ENCODE measurements around the gene FOXL1.
A peak's percentile ranks its signal among the peaks of the same experiment; 100 is the strongest.

The FOXL1 gene

GRCh38 chr16:86595983-86596605, 17.7 kb downstream of the FOXL1 start:
- Mint-ChIP-seq H3K27ac (no peak overlapping the region), H3K4me1 (no peaks in the 10 kb centered on the region), H3K9me3 (peaks cover 6% of the 10 kb centered on the region), H3K4me3 (no peak overlapping the region), H3K36me3 (no peaks in the 10 kb centered on the region), H3K27me3 (peaks cover 51% of the 10 kb centered on the region)
- ATAC-seq, result no peak

DNA sequence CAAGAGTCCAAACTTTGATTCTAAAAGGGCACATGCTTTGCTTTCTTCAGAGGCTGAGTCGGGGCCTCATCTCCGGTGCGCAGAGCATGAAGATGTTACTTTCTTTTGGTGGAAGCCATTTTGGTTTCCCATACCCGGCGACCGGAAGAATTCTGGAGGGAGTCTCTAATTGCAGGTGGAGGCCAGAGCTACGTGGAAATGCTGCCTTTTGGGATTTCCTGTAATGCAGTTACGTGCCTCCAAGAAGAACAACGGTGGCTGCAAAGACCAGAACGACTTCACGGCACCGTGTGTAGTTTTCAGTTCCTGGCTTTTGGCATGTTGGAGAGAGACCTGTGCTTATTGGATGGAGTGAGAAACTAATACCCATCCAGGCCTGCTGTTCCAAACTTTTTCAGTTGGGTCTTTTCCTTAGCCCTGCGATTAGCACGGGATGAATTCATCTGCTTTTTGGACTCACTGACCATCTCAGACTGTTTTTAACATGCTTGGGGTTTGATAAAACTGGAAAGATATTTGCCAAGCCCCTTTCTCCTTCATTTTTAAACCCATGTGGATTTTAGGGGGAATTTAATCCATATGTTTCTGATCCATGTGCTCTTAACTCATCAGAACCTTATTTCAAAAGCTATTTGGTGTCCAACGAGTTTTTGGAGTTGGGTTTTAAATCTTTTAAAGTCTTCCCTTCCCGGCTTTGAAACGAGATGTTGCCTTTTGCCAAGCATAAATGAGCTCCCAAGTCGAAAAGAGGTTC, 19.0 kb downstream of the FOXL1 start:
- Mint-ChIP-seq H3K27ac (no peak overlapping the region), H3K9me3 (peaks cover 2% of the 10 kb centered on the region), H3K4me3 (no peak overlapping the region), H3K4me1 (no peaks in the 10 kb centered on the region), H3K36me3 (no peaks in the 10 kb centered on the region), H3K27me3 (peaks cover 54% of the 10 kb centered on the region)
- ATAC-seq, result no peak

GRCh38 chr16:86597880-86598606, 19.7 kb downstream of the FOXL1 start:
- Mint-ChIP-seq H3K36me3 (no peaks in the 10 kb centered on the region), H3K9me3 (peaks cover 2% of the 10 kb centered on the region), H3K27ac (no peak overlapping the region), H3K27me3 (peaks cover 57% of the 10 kb centered on the region), H3K4me1 (no peaks in the 10 kb centered on the region), H3K4me3 (no peak overlapping the region)
- no peak for ATAC-seq

DNA sequence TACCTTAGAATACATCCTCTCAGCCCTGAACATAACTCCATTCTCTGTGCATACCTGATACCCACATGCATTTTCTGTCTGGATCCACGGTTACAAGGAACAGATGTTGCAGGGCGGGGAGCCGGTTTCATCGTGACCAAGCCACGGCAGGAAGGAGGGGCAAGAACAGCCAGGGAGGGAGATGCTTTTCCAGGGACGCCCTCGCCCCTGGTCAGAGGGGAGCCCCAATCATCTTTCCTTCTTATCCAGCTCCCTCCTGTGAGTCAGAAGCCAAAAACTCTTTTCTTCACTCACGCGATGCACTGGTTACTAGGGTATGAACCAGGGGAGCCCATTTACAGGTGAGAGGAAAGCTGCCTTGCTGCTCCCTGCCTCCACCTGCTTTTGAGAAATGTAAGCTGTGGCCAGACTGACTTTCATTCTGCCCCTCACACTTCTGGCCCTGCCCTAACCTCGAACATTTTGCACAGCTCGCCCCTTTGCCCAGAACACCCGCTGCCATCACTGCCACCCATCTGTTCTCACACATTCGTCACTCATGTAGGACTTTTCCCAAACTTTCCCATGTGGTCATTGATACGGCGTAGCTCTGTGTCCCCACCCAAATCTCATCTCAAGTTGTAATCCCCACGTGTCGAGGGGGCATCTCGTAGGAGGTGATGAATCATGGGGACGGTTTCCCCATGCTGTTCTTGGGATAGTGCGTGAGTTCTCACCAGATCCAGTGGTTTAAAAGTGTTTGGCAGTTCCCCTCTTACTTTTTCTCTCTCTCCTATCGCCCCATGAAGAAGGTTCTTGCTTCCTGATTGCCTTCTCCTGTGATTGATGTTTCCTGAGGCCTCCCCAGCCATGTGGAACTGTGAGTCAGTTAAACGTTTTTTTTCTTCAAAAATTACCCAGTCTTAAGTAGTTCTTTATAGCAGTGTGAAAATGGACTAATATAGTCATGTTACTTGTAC, 20.5 kb downstream of the FOXL1 start:
- Mint-ChIP-seq H3K9me3 (peaks cover 2% of the 10 kb centered on the region), H3K36me3 (no peaks in the 10 kb centered on the region)
- ATAC-seq, result no peak

GRCh38 chr16:86601356-86601755, 23.0 kb downstream of the FOXL1 start:
- no peak for ATAC-seq
- Mint-ChIP-seq H3K27me3 (peaks cover 65% of the 10 kb centered on the region), H3K4me3 (no peak overlapping the region), H3K36me3 (no peaks in the 10 kb centered on the region), H3K9me3 (peaks cover 2% of the 10 kb centered on the region), H3K4me1 (peaks cover 12% of the 10 kb centered on the region), H3K27ac (no peak overlapping the region)

More for the DNA sequence above, 20.5 kb downstream of the FOXL1 start:
- H3K4me3 Mint-ChIP-seq, result no peak overlapping the region
- H3K4me1 Mint-ChIP-seq, result no peaks in the 10 kb centered on the region
- H3K27ac Mint-ChIP-seq, result no peak overlapping the region
- H3K27me3 Mint-ChIP-seq, result peaks cover 57% of the 10 kb centered on the region

DNA sequence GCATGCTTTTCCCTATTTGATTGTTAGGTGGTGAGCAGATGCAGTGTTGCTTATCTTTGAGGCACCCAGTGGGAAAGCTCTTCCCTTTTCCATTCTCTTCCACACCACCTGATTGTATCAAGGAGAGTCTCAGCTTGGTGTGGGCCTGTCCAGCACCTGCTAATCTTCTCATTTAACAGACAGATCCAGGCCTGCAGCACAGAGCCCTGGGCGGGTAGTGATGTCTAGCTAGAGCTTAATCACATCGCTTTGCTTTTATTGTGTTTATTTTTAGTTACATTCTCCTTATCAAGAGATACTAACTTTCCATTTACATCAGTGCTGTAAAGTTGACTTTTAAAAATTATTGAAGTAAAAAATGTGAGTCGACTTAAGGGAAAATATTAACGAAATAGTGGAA, 24.2 kb downstream of the FOXL1 start:
- Mint-ChIP-seq H3K36me3 (no peaks in the 10 kb centered on the region), H3K9me3 (peaks cover 2% of the 10 kb centered on the region), H3K4me1 (peaks cover 12% of the 10 kb centered on the region), H3K4me3 (no peak overlapping the region), H3K27me3 (peaks cover 65% of the 10 kb centered on the region), H3K27ac (no peak overlapping the region)
- no peak for ATAC-seq

DNA sequence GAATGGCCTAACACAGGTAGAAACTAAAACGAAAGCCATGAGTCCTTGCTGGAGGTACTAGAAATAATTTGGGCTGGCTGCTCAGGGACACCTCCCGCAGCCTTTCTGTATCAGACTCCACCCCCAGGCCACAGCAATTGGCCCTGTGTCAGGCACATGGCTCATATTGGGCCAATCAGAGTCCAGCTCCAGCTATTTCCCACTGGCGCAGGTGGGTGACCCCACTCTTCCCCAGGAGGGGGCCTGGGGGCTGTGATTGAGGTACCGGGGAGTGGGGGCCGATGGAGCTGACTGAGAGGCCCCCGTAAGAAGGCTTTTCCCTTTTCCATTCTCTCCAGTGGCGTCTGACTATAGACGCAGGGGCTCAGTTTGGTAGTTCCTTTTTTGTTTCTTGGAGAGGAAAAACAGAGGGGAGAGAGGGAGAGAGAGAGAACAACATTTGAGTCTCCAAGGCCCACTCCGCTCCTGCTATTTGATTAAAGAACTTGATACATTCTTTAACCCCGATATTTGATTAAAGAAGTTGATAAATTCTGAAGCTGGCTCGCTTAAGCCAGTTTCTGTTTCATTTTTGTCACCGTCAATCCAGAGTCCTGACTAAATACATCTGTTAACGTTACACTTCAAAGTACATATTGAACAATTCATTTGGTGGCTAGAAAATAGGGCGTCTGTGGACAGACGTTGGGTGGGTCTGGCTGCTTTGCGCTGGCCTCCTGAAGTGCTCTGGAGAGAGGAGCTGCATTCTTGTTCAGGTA, 26.3 kb downstream of the FOXL1 start:
- ATAC-seq, result peak; percentile 92
- Mint-ChIP-seq H3K4me3 (peak overlapping the region; percentile 84), H3K27ac (peak overlapping the region; percentile 80), H3K9me3 (no peaks in the 10 kb centered on the region), H3K36me3 (no peaks in the 10 kb centered on the region), H3K4me1 (peaks cover 12% of the 10 kb centered on the region), H3K27me3 (peaks cover 47% of the 10 kb centered on the region)

DNA sequence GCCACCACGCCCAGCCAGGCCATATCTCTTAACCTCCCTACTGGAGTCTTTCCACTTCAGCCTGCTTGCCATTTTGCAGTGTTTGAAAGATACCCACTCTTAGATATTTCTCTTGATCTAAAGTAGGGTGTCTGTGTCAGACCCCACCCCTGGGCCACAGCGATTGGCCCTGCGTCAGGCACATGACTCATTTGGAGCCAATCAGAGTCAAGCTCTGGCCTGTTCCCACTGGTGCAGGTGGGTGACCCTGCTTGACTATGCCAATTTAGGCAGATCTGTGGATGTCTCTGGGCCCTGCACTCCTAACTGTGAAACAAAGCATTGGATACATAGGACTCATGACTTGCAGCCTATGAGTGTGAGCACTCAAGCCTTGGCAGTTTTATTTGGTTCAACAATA, 27.6 kb downstream of the FOXL1 start:
- Mint-ChIP-seq H3K27ac (no peak overlapping the region), H3K27me3 (peaks cover 41% of the 10 kb centered on the region), H3K4me1 (peaks cover 12% of the 10 kb centered on the region), H3K4me3 (peak overlapping the region; percentile 19), H3K9me3 (no peaks in the 10 kb centered on the region), H3K36me3 (no peaks in the 10 kb centered on the region)
- ATAC-seq, result no peak

GRCh38 chr16:86608301-86608747, 30.0 kb downstream of the FOXL1 start:
- H3K36me3 Mint-ChIP-seq, result no peaks in the 10 kb centered on the region
- no peak overlapping the region for H3K27ac Mint-ChIP-seq
- H3K27me3 Mint-ChIP-seq, result peaks cover 30% of the 10 kb centered on the region
- ATAC-seq, result no peak
- no peak overlapping the region for H3K4me3 Mint-ChIP-seq
- peaks cover 12% of the 10 kb centered on the region for H3K4me1 Mint-ChIP-seq
- H3K9me3 Mint-ChIP-seq, result no peaks in the 10 kb centered on the region

DNA sequence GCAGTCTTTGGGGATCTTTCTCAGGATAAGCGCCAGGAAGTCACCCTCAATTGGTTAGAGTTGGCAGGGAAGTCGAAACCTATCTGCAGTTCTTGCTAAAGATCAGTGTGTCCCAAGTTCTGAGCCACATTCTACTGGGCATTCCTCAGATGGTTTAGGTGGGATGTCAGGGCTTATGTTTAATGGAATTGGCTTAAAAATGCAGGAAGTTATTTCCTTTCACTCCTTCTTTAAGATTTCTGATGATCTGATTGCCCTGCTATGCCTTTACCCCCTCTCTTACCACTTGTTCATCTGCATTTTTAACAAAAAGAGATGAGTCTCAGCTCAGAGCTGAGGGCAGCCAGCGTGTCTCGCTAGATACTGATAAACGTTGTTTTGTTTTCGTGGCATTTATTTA, 30.8 kb downstream of the FOXL1 start:
- no peaks in the 10 kb centered on the region for H3K9me3 Mint-ChIP-seq
- ATAC-seq, result no peak
- H3K36me3 Mint-ChIP-seq, result no peaks in the 10 kb centered on the region
- peaks cover 11% of the 10 kb centered on the region for H3K4me1 Mint-ChIP-seq
- no peak overlapping the region for H3K27ac Mint-ChIP-seq
- H3K4me3 Mint-ChIP-seq, result no peak overlapping the region
- peaks cover 23% of the 10 kb centered on the region for H3K27me3 Mint-ChIP-seq

- Mint-ChIP-seq H3K4me1 (peaks cover 6% of the 10 kb centered on the region), H3K9me3 (no peaks in the 10 kb centered on the region), H3K36me3 (no peaks in the 10 kb centered on the region), H3K27me3 (peaks cover 18% of the 10 kb centered on the region), H3K27ac (no peak overlapping the region), H3K4me3 (no peak overlapping the region)
- ATAC-seq, result no peak
Measured at GRCh38 chr16:86609661-86610060, 31.3 kb downstream of the FOXL1 start.

- Mint-ChIP-seq H3K27ac (no peak overlapping the region), H3K4me1 (no peaks in the 10 kb centered on the region), H3K27me3 (peaks cover 17% of the 10 kb centered on the region), H3K36me3 (no peaks in the 10 kb centered on the region), H3K4me3 (no peak overlapping the region), H3K9me3 (no peaks in the 10 kb centered on the region)
- ATAC-seq, result peak; percentile 45
Measured at GRCh38 chr16:86610779-86611524, 32.6 kb downstream of the FOXL1 start.

DNA sequence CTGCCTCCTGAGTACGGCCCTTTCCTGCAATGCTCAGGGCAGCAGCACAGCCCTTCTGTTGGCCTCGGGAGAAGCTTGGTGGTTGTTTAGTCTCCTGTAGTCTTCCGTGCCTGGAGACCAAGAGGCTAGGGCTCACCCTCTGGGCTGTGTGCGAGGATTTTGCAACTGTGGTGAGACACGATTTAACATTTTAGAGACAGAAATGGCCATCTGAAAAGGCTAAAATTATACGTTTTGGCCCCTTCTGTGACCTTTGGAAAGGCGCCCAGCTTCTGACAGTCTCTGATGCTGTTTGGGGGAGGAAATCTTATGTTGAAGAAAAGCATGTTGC, 33.1 kb downstream of the FOXL1 start:
- Mint-ChIP-seq H3K36me3 (no peaks in the 10 kb centered on the region), H3K4me1 (no peaks in the 10 kb centered on the region), H3K27me3 (peaks cover 17% of the 10 kb centered on the region), H3K9me3 (no peaks in the 10 kb centered on the region), H3K27ac (no peak overlapping the region), H3K4me3 (no peak overlapping the region)
- no peak for ATAC-seq

GRCh38 chr16:86611941-86612340, 33.6 kb downstream of the FOXL1 start:
- Mint-ChIP-seq H3K27ac (no peak overlapping the region), H3K4me3 (no peak overlapping the region), H3K27me3 (peaks cover 17% of the 10 kb centered on the region), H3K4me1 (no peaks in the 10 kb centered on the region), H3K36me3 (no peaks in the 10 kb centered on the region), H3K9me3 (no peaks in the 10 kb centered on the region)
- no peak for ATAC-seq
